DOHH2 (cell line): ENCODE results near the gene C4A.
A peak's percentile ranks its signal among the peaks of the same experiment; 100 is the strongest.

Experiments used
- H3F3A ChIP-seq: fragments of 200-600 bp; sonication (generic), shearing (Covaris generic); 2 replicates; pipeline ENCODE4 v1.6.0; 2016; ENCODE audit warnings: antibody characterized with exemption, mild to moderate bottlenecking; ENCODE audit not compliant: control insufficient read depth, insufficient read depth
- H3K27ac ChIP-seq: fragments of 200-600 bp; sonication (generic); 2 replicates; pipeline ENCODE4 v1.5.1; 2014; ENCODE audit warnings: low read depth, mild to moderate bottlenecking, low read length, moderate library complexity
- H3K27me3 ChIP-seq: fragments of 200-600 bp; sonication (generic); 2 replicates; pipeline ENCODE4 v1.6.1; 2014; ENCODE audit warnings: mild to moderate bottlenecking, low read length, mixed read lengths; ENCODE audit not compliant: control insufficient read depth
- H3K36me3 ChIP-seq: fragments of 200-600 bp; sonication (generic); 2 replicates; pipeline ENCODE4 v1.6.1; 2014; ENCODE audit warnings: mild to moderate bottlenecking, low read length, moderate library complexity, mixed read lengths; ENCODE audit not compliant: control insufficient read depth
- H3K4me1 ChIP-seq: fragments of 200-600 bp; sonication (generic); 2 replicates; pipeline ENCODE4 v1.6.1; 2014; ENCODE audit warnings: mild to moderate bottlenecking, low read length, mixed read lengths; ENCODE audit not compliant: control insufficient read depth
- H3K4me2 ChIP-seq: fragments of 200-600 bp; sonication (generic); 2 replicates; pipeline ENCODE4 v1.6.0; 2014; ENCODE audit warnings: mild to moderate bottlenecking, low read length, moderate library complexity
- H3K4me3 ChIP-seq: fragments of 200-600 bp; sonication (generic); 2 replicates; pipeline ENCODE4 v1.5.1; 2014; ENCODE audit warnings: mild to moderate bottlenecking, low read length, mixed read lengths
- H3K79me2 ChIP-seq: fragments of 200-600 bp; sonication (generic); 2 replicates; pipeline ENCODE4 v1.6.1; 2014; ENCODE audit warnings: mild to moderate bottlenecking, low read length, mixed read lengths; ENCODE audit not compliant: control insufficient read depth
- H3K9me2 ChIP-seq: fragments of 200-600 bp; sonication (generic); replicated peaks from 2 replicates; pipeline ENCODE4 v1.6.1; 2014; ENCODE audit warnings: mild to moderate bottlenecking, low read length, mixed read lengths; ENCODE audit not compliant: control insufficient read depth
- H3K9me3 ChIP-seq: fragments of 200-600 bp; sonication (generic); 2 replicates; pipeline ENCODE4 v1.6.1; 2014; ENCODE audit warnings: antibody characterized with exemption, low read length, mixed read lengths; ENCODE audit not compliant: control insufficient read depth, insufficient read depth
- H4K20me1 ChIP-seq: fragments of 200-600 bp; sonication (generic); 2 replicates; pipeline ENCODE4 v1.6.0; 2014; ENCODE audit warnings: low read depth, mild to moderate bottlenecking, antibody characterized with exemption, low read length, moderate library complexity; ENCODE audit not compliant: control insufficient read depth, insufficient read depth
- EZH2phosphoT487 ChIP-seq: fragments of 200-600 bp; sonication (generic); IDR thresholded peaks from 2 replicates; pipeline ENCODE4 v1.6.1; 2017; ENCODE audit warnings: borderline replicate concordance, mild to moderate bottlenecking, antibody characterized with exemption, low read length, moderate library complexity, mixed read lengths
- TF ChIP-seq, protein P1 (sequence below): fragments of 200-600 bp; sonication (generic); IDR thresholded peaks from one replicate; pipeline ENCODE4 v1.5.1; 2014; ENCODE audit warnings: antibody characterized with exemption, mild to moderate bottlenecking, low read depth, low read length; ENCODE audit not compliant: poor library complexity, severe bottlenecking

Gene C4A

DNA sequence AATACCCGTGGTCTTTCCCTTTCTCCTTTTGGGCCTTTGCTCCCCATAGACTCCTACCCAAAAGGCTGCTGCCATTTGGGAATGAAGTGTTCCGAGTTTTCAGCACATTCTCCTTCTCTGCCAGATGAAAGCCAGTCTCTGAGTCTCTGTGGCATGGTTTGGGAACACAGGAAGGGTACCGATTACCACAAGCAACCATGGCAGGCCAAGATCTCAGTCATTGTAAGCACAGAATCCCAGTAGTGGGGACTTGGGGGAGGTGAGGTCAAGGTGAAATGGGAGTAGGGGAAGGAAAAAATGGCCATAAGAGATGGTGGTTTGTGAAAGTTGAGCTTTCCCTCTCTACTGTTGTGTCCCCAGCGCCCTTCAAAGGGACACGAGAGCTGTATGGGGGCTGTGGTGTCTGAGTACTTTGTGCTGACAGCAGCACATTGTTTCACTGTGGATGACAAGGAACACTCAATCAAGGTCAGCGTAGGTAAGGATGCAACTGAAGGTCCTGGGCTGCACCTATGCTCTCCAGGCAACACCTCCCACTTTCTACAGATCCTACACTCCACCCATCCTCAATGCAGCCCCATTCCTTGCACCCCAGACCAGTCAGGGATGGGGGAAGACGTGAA lies 31.8 kb upstream of the C4A start:
- H3K9me2 ChIP-seq: no peaks in the 10 kb centered on the region
- H3K79me2 ChIP-seq: no peaks in the 10 kb centered on the region
- no peaks in the 10 kb centered on the region for H4K20me1 ChIP-seq
- H3K4me2 ChIP-seq: no peak overlapping the region
- H3K4me1 ChIP-seq: no peaks in the 10 kb centered on the region
- TF ChIP-seq, protein P1, sequence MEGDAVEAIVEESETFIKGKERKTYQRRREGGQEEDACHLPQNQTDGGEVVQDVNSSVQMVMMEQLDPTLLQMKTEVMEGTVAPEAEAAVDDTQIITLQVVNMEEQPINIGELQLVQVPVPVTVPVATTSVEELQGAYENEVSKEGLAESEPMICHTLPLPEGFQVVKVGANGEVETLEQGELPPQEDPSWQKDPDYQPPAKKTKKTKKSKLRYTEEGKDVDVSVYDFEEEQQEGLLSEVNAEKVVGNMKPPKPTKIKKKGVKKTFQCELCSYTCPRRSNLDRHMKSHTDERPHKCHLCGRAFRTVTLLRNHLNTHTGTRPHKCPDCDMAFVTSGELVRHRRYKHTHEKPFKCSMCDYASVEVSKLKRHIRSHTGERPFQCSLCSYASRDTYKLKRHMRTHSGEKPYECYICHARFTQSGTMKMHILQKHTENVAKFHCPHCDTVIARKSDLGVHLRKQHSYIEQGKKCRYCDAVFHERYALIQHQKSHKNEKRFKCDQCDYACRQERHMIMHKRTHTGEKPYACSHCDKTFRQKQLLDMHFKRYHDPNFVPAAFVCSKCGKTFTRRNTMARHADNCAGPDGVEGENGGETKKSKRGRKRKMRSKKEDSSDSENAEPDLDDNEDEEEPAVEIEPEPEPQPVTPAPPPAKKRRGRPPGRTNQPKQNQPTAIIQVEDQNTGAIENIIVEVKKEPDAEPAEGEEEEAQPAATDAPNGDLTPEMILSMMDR: no peak
- no peak for TF ChIP-seq EZH2phosphoT487
- no peaks in the 10 kb centered on the region for H3K27me3 ChIP-seq
- no peaks in the 10 kb centered on the region for H3K9me3 ChIP-seq
- H3K27ac ChIP-seq: no peak overlapping the region
- H3K36me3 ChIP-seq: peaks cover 40% of the 10 kb centered on the region
- H3K4me3 ChIP-seq: no peak overlapping the region
- H3F3A ChIP-seq: no peaks in the 10 kb centered on the region

GRCh38 chr6:31952140-31952805 lies 29.6 kb upstream of the C4A start:
- H3K9me3 ChIP-seq: no peaks in the 10 kb centered on the region
- TF ChIP-seq EZH2phosphoT487: no peak
- TF ChIP-seq, protein P1: peak; percentile 65
- no peaks in the 10 kb centered on the region for H3F3A ChIP-seq
- H4K20me1 ChIP-seq: no peaks in the 10 kb centered on the region
- H3K36me3 ChIP-seq: peaks cover 55% of the 10 kb centered on the region
- H3K27me3 ChIP-seq: no peaks in the 10 kb centered on the region
- no peaks in the 10 kb centered on the region for H3K4me1 ChIP-seq
- no peak overlapping the region for H3K4me3 ChIP-seq
- no peaks in the 10 kb centered on the region for H3K9me2 ChIP-seq
- H3K4me2 ChIP-seq: no peak overlapping the region
- no peak overlapping the region for H3K27ac ChIP-seq
- H3K79me2 ChIP-seq: peaks cover 7% of the 10 kb centered on the region

DNA sequence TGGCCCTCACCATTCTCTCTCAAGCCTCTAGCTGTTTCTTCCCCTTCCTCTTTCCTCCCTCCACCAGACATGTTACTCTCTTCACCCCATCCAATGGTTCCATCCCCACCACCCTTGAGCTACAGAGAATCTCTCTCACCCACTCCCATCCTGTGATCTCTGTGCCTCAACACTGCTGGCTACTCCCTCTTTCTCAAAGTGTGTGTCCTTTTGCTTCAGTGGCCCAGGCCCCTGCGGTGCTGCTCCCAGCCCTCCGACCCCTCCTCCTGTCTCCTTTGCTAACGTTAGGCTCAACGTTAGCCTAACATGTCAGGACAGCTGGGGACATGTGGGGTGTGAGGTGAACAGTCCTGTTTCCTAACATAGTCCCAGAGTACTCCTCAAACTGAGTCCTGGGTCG lies 29.0 kb upstream of the C4A start:
- no peaks in the 10 kb centered on the region for H3K9me2 ChIP-seq
- no peak overlapping the region for H3K27ac ChIP-seq
- no peaks in the 10 kb centered on the region for H3F3A ChIP-seq
- no peak overlapping the region for H3K4me3 ChIP-seq
- H3K4me1 ChIP-seq: peaks cover 6% of the 10 kb centered on the region
- H3K27me3 ChIP-seq: no peaks in the 10 kb centered on the region
- no peaks in the 10 kb centered on the region for H3K9me3 ChIP-seq
- TF ChIP-seq, protein P1: no peak
- no peak for TF ChIP-seq EZH2phosphoT487
- H3K79me2 ChIP-seq: peaks cover 13% of the 10 kb centered on the region
- no peak overlapping the region for H3K4me2 ChIP-seq
- no peaks in the 10 kb centered on the region for H4K20me1 ChIP-seq
- H3K36me3 ChIP-seq: peaks cover 56% of the 10 kb centered on the region
